ENCODE data around the gene CDC42BPA. TPM values are rescaled to one million over a fixed set of nuclear protein-coding genes. Genes with fewer than 3 reads are reported as not detected.

Gene CDC42BPA
- total and polyA plus RNA-seq, 2 of the 13 experiments (the other 11 are each of a cell fraction or from before 2014, with no cell fraction given) = 6.5 to 16.0 TPM

- TF ChIP-seq ZNF788 (CRISPR knock-in tag; IDR thresholded peaks at IDR 0.05; ENCODE audit: borderline replicate concordance) (peak; percentile 12; the same call in 1 of the 2 replicates), NFYB (CRISPR knock-in tag; IDR thresholded peaks at IDR 0.05) (peak; percentile 99), ZBTB4 (CRISPR knock-in tag; IDR thresholded peaks at IDR 0.05; ENCODE audit: borderline replicate concordance) (no peak), HNF4G (IDR thresholded peaks at IDR 0.05; ENCODE audit: borderline replicate concordance, low read depth, low read length) (no peak), HNF4G (CRISPR knock-in tag; IDR thresholded peaks at IDR 0.05; ENCODE audit: borderline replicate concordance, low read depth) (peak; percentile 52; the same call in 1 of the 2 replicates), ZNF30 (CRISPR knock-in tag; IDR thresholded peaks at IDR 0.05) (peak; percentile 74; the same call in 1 of the 2 replicates), XRCC5 (optimal IDR thresholded peaks at IDR 0.05; ENCODE audit: low read length) (peak; percentile 11), ZNF142 (CRISPR knock-in tag; IDR thresholded peaks at IDR 0.05) (no peak; the same call in none of the 2 replicates), CSRNP2 (CRISPR knock-in tag; conservative IDR thresholded peaks at IDR 0.05; ENCODE audit: low read depth) (no peak; the same call in 1 of the 2 replicates), BCL6 (CRISPR knock-in tag; IDR thresholded peaks at IDR 0.05) (0 out of 2 replicates have a peak, but pooled peaks have one; percentile 16), FOXA1 (IDR thresholded peaks at IDR 0.05) (no peak), FOXA1 (CRISPR knock-in tag; IDR thresholded peaks at IDR 0.05) (peak; percentile 62), HDAC1 (CRISPR knock-in tag; IDR thresholded peaks at IDR 0.05) (peak; percentile 91), ZSCAN31 (CRISPR knock-in tag; IDR thresholded peaks at IDR 0.05; ENCODE audit: low read depth) (0 out of 2 replicates have a peak, but pooled peaks have one; percentile 49), FOXK2 (IDR thresholded peaks at IDR 0.05) (0 out of 2 replicates have a peak, but pooled peaks have one; percentile 43)
These were observed 378.1 kb downstream of the CDC42BPA start, which contains the start of gene COQ8A (continued) for GRCh38 chr1:226940029-226940805.
